NCI-H774 (cell line): ENCODE results near the gene LCA5.
"Not testable (repeated sequence)": the region's sequence is repeated elsewhere in the genome, so short reads cannot be mapped to it uniquely, and the experiment has no call there.

Source experiments
- DNase-seq: peaks from one replicate; lab custom pipeline; 2025; lab: John Stamatoyannopoulos, UW

LCA5 gene

DNA sequence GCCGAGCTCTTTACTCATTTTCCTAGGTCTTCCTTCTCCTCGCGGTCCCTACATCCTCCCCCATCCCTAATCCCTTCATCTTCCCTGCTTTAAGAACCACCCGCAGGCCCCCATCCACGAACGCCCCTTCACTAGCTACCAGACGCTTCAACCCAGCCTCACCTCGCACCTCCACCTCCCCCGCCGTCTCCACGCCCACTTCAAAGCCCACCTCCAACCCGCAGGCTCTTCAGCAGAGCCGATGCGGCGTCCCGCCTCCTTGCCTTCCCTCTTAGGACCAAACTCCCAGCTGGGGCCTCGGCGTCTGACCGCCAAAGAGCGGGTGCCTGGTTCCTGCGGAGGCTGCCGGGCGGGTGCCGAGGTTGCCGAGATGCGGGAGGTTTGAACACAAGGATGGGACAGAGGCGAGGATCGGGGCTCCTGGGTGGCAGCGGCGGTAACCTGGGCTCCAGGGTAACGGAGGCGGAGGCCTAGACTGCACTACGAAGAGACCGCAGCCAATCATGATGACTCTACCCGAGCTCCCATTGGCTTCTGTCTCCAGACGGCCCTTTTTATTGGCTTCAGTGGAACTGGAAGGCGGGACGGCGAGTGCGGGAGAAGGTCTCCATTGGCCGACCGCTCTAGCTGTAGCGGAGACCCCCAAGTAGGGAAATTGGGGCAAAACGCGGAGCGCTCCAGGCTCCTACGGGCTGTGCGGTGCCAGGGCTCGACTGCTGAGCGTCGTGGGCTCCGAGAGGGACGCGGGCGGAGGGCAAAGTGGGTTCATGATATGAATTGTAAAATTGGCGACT, at the start of gene LCA5:
Gene LCA5, minus strand, starts transcription at position 477 of the 794 bp plus-strand sequence. CDS start 18,536 bp downstream, outside the sequence.
- peak; percentile 100 for DNase-seq

DNA sequence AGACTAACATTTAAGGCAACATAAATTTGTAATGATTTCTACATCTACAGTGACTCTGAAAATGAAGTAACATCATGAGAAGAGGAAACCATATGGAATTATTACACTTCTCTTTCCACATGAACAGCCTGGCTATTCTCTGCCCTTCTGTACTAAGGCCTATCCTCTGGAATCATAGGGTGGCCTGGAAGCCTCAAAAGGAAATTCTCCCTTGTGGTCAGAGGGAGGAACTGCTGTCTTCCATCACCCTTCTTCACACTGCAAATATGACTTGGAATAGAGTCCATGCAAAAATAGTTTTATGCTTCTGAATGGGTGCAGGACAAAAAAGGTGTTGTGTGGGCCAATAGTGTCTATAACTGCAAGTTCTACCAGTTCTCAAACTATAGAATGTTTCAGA, 49.3 kb upstream of the LCA5 start:
- DNase-seq = no peak

DNA sequence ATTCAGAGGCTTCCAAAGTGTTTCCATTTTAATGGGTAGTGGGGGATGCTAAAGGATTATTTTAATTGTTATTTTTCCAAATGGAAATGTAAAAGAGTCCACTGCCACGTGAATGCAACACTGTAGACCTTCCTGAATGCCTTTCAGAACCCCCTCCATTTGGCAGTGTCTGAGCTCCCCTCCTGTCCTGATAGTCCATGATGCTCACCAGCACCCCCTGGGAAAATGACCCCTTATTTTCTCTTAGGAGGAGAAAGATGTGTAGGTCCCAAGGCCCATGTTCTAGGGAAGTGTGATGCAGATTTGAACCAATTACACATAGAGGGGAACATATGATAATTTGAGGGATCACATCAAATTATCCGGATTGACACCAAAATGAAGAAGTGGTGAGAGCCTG, 47.1 kb upstream of the LCA5 start:
- no peak for DNase-seq

DNA sequence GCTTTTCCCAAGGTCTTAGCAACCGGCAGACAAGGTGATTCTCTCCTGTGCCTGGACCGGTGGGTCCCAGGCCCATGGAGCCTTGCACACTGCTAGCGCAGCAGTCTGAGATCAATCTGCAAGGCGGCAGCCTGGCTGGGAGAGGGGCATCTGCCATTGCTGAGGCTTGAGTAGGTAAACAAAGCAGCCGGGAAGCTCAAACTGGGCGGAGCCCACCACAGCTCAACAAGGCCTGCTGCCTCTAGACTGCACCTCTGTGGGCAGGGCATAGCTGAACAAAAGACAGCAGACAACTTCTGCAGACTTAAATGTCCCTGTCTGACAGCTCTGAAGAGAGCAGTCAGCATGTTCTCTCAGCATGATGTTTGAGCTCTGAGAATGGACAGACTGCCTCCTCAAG, 40.7 kb upstream of the LCA5 start:
- DNase-seq = not testable (repeated sequence)

DNA sequence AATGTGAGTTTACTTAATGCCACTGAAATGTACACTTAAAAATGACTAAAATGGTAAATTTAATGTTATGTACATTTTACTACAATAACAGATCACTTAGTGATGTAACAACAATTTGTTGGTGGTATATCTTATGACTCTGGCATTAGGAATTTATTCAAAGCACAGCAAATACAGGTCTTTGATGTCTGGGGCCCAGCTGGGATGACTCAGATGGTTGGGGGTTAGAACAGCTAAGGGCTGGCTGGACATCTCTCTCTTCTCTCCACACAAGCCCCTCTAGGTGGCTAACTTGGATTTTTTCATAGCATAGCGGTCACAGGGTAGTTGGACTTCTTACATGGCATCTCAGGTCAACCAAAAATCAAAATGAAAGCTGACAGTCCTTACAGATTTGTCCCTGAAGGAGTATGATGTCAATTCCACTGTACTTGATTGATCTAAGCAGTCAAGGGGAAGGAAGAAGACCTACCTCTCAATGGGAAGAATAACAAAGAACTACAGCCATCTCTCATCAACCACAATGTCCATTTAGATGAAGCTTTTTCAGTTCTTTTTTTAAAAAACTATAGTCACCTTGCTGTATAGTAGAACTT, 37.5 kb upstream of the LCA5 start:
- no peak for DNase-seq

DNA sequence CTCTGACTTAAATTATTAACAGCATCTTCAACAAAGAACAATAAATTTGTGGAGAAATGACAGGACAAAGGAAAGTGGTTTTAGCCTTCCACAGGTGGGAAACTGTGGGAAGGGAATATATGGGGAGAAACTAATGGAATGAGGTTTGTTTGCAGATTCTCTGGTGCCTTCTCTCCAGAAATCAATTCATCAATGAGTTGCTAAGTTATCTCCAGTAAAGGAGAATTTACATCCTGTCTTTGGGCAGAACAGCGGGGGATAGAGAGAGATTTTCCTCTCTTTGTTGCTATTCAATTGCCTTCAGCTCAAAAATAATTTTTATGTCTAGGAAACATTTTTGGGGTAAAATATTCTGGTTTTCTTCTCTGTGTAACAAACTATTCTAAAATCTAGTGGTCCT, 36.9 kb upstream of the LCA5 start:
- no peak for DNase-seq

DNA sequence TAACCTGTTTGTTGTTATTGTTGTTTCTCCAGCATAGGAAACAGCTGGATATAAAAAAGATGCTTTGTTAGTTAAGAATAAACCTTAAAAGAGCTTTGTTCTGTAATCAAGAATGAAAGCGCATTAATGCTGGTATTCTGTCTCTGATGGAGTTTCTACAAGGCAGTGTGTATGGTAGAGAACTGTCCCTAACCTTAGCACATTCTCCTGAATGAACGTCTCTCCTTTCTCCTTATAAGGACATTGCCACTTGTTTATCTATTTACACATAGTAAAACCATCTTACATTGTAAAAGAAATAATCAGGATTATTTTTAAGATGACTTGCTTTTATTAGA, 33.8 kb upstream of the LCA5 start:
- DNase-seq = no peak

DNA sequence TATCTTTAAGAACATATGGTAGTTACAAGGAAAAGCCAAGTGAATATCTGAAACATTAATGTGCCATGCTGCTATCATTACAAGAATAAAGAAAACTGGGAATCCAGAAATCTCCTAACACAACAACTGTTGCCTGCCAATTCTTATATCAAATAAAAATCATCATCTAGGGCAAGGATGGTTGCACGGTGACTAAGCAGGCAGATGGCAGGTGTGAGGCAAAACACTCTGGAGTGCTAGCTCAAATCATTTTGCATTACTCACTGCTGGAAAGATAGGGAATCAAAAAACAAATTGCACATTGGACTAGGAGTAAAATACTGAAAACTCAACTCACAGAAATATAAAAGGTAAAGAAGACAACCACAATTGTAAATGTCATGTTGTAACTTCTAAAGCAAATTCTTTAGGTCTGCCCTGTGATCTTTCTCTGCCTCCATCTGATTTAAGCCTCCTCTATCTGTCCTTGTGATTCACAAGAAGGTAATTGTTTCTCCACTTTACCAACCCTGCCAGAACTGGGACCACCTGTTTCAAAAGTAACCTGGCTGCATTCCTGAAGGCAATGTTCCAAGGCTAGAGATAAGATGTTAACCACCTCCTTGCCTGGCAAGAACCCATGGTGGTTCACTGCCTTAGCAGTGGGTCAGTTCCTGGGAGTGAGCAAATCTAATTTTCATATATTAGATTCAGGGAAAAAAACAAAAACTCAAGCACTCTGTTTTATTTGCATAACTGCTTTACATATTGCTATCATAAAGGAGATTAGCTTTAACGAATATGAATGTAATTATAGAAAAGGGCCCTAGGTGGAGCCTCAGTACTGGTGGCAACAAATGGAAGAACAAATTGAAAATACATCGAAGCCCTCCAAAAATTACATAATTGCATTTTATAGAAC, 33.1 kb upstream of the LCA5 start:
- peak; percentile 75 for DNase-seq

DNA sequence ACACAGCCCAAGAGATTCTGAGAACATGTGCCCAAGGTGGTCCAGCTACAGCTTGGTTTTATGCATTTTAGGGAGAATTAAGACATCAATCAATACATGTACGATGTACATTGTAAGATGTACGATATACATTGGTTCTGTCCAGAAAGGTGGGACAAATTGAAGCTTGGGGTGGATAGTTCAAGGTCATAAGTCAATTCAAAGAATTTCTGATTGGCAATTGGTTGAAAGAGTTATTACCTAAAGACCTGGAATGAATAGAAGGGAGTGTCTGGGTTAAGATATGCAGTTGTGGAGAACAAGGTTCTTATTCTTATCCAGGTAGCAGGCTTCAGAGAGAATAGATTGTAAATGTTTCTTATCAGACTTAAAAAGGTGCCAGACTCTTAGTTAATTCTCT, 31.8 kb upstream of the LCA5 start:
- DNase-seq = no peak

DNA sequence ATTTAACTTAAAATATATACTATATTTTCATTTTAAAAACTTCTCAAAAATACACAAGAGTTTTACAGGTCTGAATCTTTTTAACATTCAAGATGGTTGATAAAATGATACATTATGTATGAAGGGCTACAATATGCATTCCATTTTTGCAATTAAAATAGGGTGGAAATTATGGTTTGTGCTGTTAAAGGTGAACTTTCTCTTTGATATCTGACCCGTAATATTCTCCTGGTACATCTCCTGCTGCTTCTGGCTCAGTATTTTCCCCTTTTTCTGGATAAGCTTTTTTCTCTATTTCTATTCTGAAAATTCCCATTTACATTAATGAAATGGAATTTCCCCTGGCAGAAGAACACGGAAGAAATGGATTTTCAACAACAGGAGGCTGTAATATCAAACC, 27.4 kb upstream of the LCA5 start:
- DNase-seq = no peak

DNA sequence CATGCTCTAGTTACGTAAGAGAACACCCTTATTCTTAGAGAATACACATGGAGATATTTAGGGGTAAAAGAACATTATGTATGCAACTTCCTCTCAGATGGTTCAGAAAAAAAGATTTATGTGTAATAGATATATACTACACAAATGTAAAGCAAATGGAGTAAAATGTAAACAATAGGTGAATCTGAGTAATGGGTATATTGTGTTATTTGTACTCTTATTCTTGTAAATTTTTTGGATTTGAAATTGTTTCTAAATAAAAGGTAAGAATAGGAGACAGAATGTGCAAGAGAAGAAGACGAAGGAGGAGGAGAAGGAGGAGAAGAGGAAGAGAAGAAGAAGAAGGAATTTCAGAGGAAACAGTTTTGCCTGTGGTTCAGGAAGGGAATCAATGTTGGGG, 22.5 kb upstream of the LCA5 start:
- no peak for DNase-seq

DNA sequence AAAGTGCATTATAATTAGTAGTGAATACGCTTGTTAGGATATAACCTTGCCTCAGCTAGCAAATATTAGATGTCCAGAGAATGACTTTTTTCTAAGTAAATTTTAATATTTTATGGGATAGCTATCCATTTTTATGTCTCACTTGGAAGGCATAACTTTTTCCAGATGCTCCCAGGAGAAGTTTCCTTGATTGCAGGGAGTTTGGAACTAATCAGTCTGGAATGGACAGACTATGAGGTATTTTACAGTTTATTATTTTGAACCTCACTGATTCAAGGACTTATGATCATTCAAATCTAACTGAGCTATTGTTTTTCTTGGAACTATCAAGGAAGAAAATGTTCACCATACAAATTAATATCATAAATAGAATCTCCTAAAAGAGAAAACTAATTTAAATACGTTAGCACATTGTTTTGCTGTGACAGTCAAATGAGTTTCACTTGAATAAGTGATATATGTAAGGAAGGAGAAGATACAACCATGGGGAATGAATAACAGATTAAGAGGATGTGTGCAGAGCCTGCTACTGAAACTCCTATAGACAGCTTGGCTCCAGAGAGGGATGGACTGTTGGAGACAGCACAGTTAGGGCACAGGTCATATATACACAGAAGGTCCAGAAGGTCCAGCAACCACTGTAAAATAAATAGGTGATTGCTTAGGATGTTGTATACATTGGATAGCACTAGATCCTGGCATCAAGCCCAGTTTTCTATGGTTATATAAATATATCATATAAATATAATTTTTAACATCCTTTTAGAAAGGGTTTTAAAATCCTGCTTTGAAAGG, 20.6 kb upstream of the LCA5 start:
- no peak for DNase-seq

DNA sequence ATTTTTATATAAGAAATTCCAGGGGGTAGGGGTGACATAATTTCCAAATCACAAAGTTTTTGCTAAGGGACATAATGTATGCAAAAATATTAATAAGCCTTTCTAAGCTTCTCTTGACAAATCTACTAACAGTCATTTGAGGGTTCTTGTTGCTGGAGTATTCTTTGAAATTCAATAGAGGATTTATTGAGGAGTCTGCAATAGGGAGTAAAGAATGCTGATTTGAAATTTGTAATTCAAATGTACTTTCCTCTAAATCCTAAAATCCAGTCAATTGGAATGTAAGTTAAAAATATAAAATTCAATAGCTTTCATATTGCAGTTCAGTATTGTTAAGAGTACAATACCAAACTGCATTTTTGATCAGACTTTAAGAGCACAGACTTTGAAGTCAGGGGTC, 17.1 kb upstream of the LCA5 start:
- no peak for DNase-seq

DNA sequence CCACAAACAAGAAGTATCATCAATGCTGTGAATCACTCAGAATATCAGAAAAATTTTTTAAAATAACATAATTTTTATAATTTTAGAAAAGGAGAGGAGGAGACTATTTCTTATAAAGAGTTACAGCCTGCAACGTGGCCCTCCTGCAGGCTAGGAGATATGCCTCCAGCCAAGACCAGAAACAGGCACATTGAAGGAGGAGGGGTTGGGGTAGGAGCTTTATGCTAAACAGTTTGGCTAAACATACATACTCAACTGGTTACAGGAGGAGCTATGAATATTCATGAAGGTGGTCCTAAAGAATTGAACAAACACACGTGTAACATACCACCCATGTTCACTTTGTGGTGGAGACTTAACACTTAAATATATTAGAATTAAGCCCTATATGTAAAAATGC, 14.2 kb upstream of the LCA5 start:
- no peak for DNase-seq

DNA sequence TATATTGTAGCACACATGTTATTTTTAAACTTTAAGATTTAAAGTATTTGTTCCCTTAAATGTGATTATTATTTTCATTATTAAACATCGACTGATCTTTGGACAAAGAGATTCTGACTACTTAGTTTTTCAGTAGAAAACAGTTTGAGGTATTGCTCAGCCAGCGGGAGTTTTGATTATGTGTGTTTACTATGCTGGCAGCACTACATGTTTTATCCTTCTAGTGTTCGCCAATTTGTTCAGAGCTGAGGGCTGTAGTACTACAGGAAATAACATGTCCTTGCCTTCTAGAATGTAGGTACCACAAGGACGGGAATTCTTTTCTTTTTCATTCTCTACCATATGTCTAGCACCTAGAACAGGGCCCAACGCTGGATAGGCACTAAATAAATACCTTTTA, 11.1 kb upstream of the LCA5 start:
- no peak for DNase-seq

DNA sequence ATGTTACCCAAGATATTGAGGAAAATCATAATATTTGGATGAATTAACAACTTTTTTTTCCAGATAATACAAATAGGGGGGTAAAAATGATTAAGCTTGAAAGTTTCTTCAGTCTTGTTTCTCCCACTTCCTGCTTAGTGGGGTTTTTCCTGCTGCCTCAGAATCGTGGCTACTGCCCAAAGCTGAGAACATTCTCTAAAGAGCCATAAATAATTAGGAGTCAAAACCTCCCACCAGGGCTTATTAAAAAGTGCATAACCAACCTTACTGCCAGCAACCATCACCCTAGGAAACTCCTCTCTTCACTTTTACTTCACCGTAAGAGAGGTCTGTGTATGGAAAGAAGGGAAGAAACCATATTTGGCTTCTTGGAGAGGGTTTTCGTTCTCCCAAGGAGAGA, 9.0 kb upstream of the LCA5 start:
- DNase-seq = no peak

DNA sequence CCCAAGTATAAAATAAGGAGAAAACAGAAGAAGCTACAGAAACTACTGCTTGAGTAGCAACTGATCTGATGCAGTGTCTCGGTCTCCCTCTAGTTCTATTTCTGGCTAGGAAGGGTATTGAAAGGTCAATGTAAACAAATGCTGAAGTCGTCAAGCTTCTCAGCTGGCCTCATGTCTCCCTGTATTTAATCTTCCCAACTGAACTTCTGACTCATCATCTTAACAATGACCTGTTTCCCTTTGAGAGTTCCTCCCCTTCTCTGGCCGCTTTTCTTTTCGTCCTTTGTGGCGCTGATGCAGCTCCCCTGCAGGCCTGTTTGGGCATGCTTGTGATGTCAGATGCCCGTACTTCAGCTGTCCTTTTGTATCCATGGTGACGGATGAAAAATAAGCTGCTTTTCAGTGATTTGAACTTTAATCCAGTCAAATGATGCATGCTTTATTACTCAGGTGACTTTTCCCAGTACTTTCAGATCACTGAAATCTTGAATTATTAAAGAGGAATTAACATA, 7.8 kb upstream of the LCA5 start:
- peak; percentile 96 for DNase-seq

DNA sequence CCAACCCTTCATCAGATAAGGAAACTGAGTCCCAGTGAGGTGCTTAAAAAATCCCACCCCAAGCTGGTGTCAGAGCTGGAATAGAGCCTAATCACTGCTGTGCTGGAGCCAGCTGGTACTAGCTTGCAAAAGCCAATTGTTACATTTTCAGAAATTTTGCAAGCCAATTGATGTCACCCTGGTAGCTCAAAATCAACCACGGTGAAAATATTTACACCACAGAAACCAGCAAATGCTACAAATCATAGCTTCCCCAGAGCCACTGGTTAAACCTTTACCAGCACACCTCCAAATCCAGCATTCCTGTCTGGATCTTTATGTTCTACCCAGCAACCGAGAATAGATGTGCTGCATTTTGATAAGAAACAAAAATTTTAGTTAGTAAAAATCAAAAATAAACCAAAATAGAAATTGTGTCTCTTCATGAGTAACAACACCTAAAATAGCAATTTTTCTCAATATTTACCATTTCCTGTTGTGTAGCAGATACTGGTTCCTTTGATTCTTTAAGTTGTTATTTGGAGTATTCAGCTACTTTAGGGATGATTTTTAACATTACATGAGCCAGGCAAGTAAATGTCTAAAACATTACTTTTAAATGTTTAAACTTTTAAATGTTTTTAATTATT, 7.2 kb upstream of the LCA5 start:
- DNase-seq = peak; percentile 56

DNA sequence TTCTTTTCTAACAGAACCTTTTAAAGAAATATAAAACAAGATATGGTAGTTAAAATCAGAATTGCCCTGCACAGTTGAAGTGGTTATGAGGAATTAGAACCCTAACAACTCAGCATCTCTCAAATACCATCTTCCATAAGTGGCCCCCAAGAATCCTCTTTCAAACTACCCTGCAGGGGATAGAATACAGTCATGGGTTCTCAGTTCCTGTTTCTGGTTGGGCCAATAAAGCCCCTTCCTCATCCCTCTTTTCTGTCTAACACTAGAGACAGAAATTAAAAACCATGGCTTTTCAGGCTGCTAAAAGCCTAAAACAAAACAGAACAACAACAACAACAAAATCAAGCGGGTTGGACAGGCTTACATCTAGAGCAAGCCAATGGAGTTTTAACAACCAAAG, 6.7 kb upstream of the LCA5 start:
- no peak for DNase-seq

DNA sequence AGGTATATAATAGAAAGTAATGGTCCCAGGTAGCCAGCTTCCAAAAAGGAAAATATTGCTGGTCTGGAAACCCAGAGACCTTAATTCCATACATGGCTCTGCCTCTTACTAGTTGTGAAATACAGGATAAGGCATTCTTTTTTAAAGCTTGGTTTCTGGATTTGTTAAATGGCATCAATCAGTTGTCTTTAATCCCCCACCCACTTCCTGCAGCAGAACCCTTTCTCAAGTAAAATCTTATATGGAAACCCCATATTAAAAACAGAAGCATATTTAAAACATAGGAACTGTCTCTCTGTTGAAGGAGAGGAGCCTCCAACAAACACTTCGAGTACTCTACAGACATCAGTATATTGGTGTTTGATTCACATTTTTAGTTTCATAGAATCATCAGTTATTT, 6.2 kb upstream of the LCA5 start:
- DNase-seq = no peak
